ENCODE data around the gene SLAIN1.

- no peak for TF ChIP-seq EZH2 (IDR thresholded peaks at IDR 0.05; ENCODE audit: borderline replicate concordance, low read depth, low read length, severe bottlenecking)
- no peak for TF ChIP-seq POLR2A (IDR thresholded peaks at IDR 0.05; ENCODE audit: low read depth, low read length)
- no peak for TF ChIP-seq CTCF (IDR thresholded peaks at IDR 0.05; ENCODE audit: extremely low read depth in 1 of 2, insufficient read depth in 1 of 2, low read depth in 1 of 2, low read length in 2 of 2)
- TF ChIP-seq POLR2AphosphoS5 (IDR thresholded peaks at IDR 0.05; ENCODE audit: insufficient read depth, low read depth, low read length) = no peak
- TF ChIP-seq MAX (IDR thresholded peaks at IDR 0.05; ENCODE audit: insufficient read depth, insufficient read length) = no peak
- no peak for TF ChIP-seq FOS (IDR thresholded peaks at IDR 0.05; ENCODE audit: borderline replicate concordance, insufficient read depth, low read length)
- TF ChIP-seq GATA2 (IDR thresholded peaks at IDR 0.05; ENCODE audit: insufficient read depth, insufficient read length, low read depth, low read length) = no peak
These were observed 48.3 kb downstream of the SLAIN1 start for GRCh38 chr13:77745784-77746183.
